GM19023 (cell line): ENCODE measurements around the gene DKK1.

Experiments
- ATAC-seq: cut with Tn5 transposase; IDR thresholded peaks from one replicate; pipeline ENCODE4 v1.9.1; 2021; ENCODE audit warnings: mild to moderate bottlenecking, moderate library complexity; ENCODE audit not compliant: unreplicated experiment

Gene DKK1, protein sequence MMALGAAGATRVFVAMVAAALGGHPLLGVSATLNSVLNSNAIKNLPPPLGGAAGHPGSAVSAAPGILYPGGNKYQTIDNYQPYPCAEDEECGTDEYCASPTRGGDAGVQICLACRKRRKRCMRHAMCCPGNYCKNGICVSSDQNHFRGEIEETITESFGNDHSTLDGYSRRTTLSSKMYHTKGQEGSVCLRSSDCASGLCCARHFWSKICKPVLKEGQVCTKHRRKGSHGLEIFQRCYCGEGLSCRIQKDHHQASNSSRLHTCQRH

DNA sequence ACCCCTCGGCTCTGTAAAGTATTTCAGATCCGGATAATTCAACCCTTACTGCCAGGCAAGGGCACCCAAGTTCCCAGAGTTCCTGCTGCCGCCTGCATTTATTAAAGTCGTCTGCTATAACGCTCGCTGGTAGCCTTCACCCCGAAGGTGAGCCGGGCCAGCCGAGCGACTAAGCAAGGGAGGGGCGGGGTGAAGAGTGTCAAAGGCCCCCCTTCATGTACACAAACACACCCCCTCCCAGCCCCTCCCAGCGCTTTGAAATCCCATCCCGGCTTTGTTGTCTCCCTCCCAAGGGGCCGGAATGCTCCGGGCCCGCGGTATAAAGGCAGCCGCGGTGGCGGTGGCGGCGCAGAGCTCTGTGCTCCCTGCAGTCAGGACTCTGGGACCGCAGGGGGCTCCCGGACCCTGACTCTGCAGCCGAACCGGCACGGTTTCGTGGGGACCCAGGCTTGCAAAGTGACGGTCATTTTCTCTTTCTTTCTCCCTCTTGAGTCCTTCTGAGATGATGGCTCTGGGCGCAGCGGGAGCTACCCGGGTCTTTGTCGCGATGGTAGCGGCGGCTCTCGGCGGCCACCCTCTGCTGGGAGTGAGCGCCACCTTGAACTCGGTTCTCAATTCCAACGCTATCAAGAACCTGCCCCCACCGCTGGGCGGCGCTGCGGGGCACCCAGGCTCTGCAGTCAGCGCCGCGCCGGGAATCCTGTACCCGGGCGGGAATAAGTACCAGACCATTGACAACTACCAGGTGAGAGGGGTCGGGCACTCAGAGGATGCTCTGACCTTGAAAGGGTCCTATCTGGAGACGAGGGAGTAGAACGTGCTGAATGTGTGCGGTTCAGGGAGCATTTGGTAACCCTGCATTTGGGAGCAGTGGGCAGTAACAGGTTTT lies at the start of gene DKK1:
TSS of gene DKK1 (plus strand) at position 349 of the 889 bp plus-strand sequence. CDS start at position 503, 154 bp downstream.
- no peak for ATAC-seq

DNA sequence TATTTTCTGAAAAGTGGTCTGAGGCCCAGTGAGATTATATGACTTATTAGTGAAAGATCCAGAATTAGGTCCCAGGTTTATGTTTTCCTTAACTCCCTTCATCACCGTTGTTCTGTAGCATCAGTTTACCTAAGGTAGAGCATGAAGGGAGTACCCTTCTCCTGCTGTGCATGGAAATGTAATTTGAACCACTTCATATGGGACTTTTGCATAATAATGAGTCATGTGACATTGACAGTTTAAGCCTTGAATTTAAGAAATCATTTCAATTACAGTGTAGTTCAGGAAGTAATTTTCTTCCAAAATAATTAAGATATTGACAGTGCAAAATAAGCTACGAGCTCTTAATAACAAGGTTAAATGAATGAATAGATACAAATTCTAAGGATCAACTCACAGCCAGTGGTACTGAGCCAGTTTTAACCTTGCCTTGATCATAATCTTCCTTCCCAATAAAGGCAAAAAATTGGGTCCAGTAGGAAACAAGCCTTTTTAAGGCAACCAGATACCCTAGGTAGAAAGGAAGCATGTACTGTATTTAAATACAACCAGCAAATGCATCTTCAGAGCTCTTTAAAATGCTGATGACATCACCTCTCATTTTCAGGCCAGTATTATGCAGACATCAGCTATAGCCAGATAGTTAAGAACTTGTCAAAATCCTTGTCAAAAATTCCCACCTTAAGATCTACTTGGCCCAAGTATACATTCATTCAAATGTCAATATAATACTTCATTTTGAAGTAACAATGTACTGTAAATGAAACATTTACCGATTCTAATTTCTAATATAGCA lies 48.8 kb upstream of the DKK1 start:
- ATAC-seq, result no peak

DNA sequence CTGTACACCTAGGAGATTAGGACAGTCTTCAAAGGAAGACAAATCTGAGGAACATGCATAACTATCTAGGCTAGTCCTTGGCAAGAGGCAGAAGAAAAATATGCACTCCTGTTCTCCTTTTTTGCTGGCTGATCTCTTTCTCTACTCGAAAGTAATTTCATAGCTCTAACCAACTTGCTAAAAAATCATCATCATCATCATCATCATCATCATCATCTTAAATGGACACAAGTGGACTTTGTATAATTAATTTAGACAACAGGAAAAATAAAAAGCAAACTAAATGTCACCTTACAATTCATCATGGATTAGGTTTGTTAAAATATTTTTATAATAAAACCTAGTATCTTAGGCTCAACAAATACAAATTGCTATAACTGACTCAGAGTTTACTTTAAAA lies 47.2 kb upstream of the DKK1 start:
- no peak for ATAC-seq

DNA sequence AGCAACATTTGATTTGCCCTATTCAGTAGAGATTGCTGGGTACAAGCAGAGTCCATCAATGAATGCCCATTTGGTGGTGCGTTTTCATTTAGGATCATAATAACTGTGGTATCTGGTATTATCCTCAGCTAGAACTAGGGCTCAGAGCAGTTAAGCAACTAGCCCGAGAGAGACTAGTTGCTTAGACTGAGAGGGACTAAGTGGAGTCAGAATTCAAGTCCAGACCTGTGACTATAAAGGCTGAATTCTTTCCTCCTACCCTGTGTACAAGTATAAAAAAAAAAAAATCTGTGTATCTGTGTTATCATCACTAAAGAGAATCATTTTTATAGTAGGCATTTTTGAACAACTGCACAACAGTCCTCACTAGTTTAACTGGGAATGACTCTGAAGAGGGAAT lies 45.3 kb upstream of the DKK1 start:
- ATAC-seq, result no peak

DNA sequence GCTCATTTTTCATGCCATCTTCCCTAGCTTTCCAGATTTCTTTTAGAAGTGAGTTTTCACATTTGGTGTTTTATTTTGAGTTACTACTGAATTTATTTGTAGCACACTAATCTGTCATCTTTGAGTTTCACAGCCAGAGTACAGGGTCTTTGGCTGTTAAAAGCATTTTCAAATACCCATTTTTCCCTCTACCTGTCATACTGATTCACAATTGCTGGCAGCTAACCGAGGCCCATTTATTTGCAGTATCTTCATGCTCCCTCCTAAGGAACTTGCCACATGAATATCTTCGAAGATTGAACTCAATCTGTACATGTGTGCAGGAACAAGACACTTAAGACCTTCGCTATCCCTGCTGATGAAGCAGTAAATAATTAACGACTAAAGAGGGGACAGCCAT lies 44.8 kb upstream of the DKK1 start:
- ATAC-seq, result no peak

DNA sequence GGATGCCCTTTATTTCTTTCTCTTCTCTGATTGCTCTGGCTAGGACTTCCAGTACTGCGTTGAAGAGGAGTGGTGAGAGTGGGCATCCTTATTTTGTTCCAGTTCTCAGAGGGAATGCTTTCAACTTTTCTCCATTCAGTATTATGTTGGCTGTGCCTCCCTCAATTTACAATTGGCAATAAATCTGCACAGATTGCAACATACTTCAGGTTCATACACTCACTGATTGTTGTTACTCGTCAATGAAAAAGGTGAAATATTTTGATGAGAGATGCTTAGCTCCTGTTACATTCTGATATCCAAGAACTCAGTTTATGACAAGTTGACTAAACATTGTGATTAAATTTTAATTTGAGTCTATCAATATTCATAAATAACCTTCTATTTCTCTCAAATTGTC lies 37.9 kb upstream of the DKK1 start:
- no peak for ATAC-seq

DNA sequence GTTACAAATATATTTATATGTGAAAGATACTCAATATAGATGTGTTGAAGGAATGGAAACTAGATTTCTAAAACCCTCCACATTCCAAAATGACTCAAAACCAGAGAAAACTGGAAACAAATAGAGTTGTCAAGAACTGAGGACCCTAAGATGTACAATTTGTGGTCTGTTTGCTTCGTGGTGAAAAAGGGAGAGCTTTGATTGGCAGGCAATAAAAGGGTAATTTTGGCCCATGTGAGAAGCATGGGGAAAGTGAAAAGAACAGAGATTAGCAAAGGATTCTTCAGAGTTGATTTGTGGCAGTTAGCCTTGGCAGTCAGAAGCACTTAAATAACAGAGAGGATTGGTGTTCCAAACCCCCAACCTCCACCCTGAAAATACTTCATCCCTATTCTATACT lies 37.1 kb upstream of the DKK1 start:
- no peak for ATAC-seq

DNA sequence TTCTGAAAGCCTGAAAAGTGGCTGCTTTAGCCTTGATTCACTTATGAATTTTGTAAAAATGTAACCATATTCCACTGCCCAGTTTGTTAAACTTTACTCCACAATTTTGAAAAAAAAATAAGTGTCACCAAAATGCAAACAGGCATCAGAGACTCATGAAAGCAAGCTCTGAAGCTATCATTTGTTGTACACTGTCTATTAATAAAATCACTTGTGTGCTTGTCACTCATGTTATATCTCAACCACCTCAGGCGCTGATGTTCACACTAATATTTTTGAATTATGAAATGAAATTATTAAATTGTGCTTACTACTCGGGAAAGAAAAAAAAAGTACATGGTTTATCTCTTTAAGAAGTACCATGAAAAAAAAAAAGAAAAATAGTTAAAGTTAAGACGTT lies 34.5 kb upstream of the DKK1 start:
- no peak for ATAC-seq

DNA sequence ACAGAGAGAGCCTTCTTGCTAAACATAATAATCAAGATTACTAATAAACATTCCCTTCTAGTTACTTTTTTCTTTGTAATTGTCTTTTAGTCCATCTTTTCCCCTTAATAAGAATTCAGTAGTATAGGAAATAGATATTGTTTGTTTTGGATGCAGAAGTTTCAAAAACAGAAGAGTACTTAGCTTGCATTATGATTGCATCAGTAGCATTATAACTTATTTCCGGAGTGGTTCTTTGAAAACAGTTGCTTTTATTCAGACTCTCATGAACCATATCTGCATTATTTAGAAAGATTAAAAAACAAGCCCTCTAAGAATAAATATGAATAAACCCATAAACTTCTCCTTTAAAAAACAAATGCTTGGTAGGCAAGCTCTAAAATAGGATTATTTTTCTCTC lies 34.0 kb upstream of the DKK1 start:
- no peak for ATAC-seq

DNA sequence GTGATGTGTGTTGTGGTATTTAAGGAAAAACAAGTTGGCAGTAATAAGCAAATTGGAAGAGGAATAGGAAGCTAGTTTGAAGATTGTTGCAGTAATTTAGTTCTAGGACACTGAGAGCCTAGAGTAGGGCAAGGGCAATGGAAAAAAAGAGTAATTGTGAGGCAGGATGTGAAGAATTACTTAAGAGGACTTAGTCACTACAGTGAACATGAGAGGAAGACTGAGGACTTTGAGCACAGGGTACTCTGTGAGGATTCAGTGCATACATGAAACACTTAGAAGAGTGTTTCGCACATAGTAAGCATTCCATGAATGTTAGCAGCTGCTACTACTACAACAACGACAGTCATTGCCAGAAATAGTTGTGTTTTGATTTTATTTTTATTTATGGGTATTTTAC lies 30.9 kb upstream of the DKK1 start:
- ATAC-seq, result no peak

DNA sequence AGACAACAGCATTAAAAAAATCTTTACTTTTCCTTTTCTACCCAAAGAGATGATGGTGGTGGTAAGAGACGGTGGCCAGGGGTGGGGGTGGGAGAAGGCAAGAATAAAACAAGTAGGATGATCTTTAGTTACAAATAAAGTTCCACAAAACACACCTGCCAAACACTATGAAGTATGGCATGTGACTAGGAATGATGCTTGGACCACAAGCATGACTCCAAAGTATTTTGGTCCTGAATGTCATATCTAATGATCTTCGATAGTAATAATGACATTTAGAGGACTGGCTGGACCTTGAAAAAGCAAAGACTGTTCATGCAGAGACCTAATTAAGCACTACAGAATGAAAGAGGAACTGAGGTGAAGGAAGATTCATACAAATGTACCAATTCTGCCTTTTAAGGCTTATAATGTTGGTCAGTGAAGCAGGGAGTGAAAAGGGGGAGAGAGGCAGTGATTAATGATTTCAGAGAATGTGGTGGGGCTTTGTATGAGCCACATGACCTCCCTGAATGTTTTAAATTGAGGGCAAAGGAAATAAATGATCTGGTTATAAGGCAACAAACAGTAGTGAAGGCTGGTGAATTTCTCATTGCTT lies 29.6 kb upstream of the DKK1 start:
- no peak for ATAC-seq

DNA sequence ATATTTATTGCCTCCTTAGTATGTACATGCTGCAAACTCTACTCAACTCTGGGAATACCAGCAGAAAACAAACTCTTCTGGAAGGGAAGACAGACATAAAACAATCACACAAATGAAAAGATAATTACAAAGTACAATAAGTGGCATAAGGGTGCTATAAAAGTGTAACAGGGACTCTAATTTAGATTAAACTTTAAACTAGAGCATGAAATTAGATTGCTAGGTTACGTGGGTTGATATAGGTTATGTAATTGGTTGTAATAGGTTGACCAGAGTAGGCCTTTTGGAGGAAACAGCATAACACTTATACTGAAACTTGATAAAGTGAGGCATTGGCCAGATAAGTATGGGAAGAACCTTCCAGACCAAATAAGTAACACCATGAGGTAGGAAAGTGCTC lies 26.2 kb upstream of the DKK1 start:
- ATAC-seq, result no peak

DNA sequence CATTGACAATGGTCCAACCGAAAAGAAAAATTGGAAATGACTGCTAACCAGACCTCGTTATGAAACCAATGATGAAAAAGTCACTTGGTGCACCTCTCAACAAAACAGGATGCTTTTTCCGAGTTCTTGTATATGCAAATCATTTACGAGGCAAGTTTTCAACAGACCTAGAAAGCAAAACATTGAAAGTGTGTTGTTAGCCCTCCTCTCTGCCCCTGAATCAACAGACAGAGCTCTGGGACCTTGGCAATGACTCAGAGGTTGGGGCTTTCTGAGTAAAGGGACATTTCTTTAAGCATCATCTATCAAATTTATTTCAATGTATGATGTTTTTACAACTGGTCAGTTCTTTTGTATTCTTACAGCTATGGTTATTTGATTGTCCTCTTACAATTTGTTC lies 16.3 kb upstream of the DKK1 start:
- no peak for ATAC-seq

DNA sequence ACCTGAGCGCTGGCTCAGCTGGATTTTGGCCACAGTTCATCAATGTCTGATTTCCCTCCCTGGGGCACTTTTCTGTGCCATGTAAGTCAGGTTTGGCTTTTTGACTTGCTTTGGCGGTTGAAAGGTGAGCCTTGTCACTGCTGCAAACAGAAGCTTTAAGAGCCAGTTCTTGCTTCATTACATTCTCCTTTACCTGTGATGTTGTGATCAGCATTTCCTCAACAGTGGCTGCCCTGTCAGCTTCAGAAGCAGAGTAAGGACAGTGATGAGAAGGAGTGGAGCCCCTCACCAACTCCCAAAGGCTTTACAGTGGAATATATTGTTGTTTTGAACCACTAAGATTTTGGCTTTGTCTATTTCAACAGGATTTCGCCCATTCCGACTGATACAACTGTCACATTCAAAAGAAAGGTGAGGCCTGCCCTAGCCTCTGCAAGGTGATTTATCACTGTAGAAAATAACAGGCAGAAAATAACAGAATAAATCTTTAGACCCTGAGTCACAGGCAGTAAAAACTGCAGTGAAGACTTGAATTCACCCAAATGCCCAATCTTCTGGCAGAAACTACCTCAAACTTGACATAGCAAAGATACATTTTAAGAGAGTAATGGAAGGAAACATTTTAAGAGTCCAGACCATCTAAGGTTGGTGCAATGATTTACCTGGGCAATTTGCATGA lies 13.3 kb upstream of the DKK1 start:
- ATAC-seq, result no peak

DNA sequence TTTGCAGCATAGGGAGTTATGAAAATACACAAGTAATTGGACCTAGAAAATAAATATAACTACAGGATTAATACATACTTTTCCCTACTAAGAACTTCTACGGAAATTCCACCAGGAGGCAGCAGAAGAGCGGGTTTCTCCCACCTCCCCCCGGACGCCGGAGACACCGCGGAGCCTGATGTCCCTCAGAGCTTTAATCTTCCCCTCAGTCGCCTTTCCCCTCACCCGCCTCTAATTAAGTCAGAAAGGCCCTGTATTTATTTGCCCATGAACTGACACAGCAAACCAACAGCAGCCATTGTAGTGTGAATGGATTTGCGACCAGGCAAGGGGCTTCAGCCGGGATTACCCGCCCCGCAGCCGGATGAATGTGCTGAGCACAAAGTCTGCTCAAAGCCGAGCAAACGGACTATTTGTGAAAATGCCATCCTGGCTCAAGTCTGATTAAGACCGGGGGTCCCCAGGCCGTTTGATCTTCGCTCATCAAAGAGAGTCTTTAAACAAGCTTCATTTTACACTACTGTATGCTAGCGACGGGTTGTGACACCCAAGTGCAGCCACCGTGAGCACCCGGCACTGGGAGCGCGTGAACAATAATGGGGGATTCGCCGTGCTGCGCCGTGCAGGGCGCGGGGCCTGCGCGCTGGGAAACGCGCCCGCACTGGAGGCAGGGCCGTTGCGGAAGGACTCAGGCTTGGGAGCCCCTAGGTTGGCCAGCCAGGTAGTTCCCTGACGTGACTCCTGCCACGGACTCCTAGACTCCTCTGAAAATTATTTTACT lies 5.6 kb upstream of the DKK1 start:
- ATAC-seq, result peak; percentile 84

DNA sequence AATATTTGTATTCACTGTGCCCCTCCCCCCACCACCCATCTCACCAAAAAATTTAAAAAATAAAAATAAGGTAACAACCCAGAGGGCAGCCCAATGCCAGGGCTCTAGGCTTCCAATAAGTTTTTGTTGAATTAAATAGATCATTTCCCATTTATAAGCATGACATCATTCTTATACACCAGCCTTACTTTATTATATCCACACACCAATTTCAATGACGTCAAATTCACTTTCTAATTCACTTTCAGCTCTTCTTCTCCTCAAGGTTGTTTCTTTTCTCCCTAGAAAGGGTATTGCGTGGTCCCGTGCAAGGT lies 1.2 kb upstream of the DKK1 start:
- ATAC-seq, result no peak

DNA sequence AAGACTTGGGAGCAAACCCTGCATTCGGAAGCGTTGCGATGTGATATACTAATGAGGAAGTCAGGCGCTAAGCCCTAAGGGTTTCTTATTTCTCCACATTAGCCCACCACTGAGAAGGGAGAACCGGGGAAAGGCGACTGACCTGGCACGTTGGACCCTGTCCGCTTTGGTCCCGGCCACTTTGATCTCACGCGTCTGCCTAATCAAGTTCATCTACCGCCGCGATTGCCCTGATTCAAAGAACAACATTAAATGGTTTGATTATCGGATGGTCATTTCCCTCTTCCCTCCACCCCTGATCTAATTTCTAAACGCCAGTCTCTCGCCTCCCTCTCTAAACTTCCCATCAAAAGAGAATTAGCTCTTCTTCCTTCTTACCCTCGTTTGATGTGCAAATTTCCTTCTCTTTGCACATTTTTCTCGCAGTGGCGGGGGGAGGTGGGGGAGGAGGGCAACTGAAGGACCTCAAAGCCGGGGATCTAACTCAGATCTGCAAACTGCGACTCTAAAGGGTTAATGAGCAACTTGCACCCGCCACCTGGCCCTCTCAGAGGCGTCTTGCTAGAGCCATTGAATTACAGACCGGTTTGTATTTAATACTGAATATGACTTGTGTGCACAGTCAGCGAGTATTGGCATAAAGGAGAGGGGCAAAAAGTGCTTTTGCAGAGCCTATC lies 687 bp upstream of the DKK1 start:
- ATAC-seq, result no peak

DNA sequence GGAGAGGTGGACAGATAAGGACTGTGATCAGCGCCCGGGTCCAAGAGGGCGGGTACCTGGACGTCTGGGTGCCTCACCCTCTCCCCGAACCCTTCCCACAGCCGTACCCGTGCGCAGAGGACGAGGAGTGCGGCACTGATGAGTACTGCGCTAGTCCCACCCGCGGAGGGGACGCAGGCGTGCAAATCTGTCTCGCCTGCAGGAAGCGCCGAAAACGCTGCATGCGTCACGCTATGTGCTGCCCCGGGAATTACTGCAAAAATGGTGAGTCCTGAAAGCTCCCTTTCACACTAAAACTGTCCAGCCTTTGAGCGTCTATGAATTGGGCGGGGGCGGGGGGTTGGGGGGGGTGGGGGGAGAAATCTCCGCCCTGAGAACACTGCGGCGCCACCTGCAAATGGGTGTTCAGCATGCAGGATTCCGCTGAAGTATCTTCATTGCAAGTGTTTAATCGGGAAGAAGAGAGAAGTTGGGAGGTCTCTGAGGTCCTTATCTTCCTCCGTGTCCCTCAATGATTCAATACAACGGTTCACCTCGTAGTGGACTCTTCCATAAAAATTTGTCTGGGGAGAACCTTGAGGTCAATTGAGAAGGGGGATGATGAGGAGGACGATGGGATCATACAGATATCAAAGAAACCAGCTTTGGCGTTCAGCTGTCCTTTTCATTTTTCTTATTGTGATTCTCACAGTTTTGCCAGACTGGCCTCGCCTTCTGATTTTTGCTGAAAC lies 906 bp downstream of the DKK1 start:
- no peak for ATAC-seq

DNA sequence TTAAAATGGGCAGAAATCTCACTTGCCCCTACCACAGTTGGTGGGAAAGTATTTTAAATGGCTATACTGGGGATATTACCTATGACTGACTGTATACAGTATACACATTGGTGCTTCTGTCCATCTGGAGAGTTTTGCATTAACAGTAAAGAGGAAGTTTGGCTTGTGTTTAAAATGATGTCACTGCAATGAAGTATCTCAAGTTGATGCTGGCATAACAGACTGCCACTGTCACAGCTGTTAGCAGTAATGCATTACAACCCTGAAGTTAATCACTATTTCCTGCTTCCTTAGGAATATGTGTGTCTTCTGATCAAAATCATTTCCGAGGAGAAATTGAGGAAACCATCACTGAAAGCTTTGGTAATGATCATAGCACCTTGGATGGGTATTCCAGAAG lies 1.9 kb downstream of the DKK1 start:
- ATAC-seq, result no peak
